GM10248 (cell line): Measurements from ENCODE around the gene MAML3.

Experiments used
- CTCF ChIA-PET: fragments of 300-600 bp; sonication (Branson Sonifier 250); formaldehyde crosslinking; extraction: SDS; loops from one replicate; lab custom pipeline; 2021; ENCODE audit warnings: antibody characterized with exemption; lab: Yijun Ruan, JAX
- POLR2A ChIA-PET: fragments of 350-650 bp; sonication (Branson Sonifier 250); formaldehyde crosslinking; extraction: SDS; loops from one replicate; lab custom pipeline; 2020; ENCODE audit warnings: antibody characterized with exemption; lab: Yijun Ruan, JAX
- DNase-seq: peaks from one replicate; pipeline ENCODE4 v3.0.0; 2012; ENCODE audit errors: extremely low spot score
- CTCF ChIP-seq: IDR thresholded peaks from 2 replicates; pipeline ENCODE4 v1.5.1; 2012; ENCODE audit warnings: mild to moderate bottlenecking, low read depth; ENCODE audit errors: extremely low read depth, missing control alignments, control extremely low read depth

Gene MAML3

DNA sequence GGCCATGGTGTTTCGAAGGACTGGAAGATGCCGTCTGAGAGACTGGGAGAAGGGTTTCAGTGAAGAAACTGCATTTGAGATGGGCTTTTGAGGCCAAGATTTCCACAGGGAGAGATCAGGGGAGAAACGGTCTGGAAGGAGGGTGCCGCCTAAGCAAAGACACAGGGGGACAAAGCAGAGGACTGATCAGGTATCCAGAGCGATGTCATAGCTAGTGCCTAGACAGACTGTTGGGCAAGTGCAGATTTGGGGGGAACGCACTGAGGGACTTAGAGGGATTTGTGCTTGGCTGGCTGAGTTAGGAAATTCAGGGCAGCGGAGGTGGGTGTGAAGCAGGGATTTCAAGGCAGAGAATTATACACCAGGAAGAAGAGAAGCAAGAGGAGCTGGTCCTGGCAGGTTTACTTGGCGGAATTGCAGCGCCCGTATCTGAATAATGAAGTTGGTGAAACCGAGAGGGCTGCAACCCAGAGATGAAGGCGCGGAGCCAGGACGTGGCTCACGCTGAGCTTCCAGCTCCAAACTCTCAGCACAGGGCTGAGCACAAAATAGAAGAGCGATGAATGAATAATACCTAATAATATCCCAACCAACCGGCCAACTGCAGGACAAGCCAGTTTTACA is 106.9 kb downstream of the MAML3 start:
- ChIA-PET POLR2A (no interaction called here), CTCF (no interaction called here)
- DNase-seq = no peak
- TF ChIP-seq CTCF = no peak

GRCh38 chr4:140046543-140046942 is 107.4 kb downstream of the MAML3 start:
- no peak for DNase-seq
- TF ChIP-seq CTCF = no peak
- CTCF ChIA-PET = no interaction called here
- POLR2A ChIA-PET = no interaction called here

DNA sequence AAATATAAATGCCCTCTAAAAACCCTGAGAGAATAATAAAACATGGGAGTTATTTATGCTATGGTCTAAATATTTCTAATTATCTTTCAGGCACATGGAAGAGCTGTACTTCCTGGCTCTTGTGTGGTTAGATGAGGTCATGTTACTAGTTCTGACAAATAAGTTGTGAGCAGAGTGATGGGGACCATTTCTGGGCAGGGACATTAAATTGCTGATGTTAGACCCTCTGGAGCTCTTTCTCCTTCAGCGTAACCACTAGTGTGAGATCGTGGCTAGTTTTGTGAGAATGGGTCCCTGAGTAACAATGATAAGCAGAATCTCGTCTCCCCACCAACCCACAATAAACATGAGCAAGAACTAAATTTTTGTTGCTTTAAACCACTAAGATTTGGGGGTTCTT is 108.0 kb downstream of the MAML3 start:
- POLR2A ChIA-PET = no interaction called here
- no peak for TF ChIP-seq CTCF
- DNase-seq = no peak
- CTCF ChIA-PET = interaction anchor here (1.0 kb wide), 1 partner anchor 14 kb away, joined by 3 read pairs; no protein-coding TSS in a partner anchor

- POLR2A ChIA-PET = no interaction called here
- CTCF ChIA-PET = no interaction called here
- DNase-seq = no peak
- TF ChIP-seq CTCF = no peak
Observed at GRCh38 chr4:140044337-140044902, 109.6 kb downstream of the MAML3 start.

DNA sequence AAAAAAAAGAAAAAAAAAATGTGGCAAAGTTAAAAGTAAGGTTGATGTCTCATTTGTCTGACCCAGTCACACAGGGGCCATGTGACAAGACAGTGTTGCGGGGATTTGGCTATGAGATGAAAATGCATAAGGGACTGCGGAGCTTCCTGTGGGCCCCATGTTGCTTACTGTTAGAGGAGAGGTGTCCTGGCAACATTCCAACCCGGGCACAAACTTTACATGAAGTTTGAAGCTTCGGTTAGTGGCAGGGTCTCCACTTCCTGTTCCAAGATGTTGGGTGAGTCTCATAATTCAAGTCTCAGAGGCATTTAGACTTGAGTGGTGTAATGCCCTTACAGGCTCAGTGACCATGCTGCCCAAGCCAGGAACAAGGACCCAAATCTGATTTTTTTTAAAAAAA is 111.3 kb downstream of the MAML3 start:
- no peak for TF ChIP-seq CTCF
- no peak for DNase-seq
- POLR2A ChIA-PET = interaction anchor here (0.5 kb wide), 1 partner anchor 334 kb away, joined by 3 read pairs; no protein-coding TSS in a partner anchor
- CTCF ChIA-PET = no interaction called here

GRCh38 chr4:140038031-140038533 is 115.9 kb downstream of the MAML3 start:
- ChIA-PET POLR2A (no interaction called here), CTCF (interaction anchor here (2.2 kb wide), 1 partner anchor 14 kb away, joined by 5 read pairs; no protein-coding TSS in a partner anchor)
- no peak for DNase-seq
- TF ChIP-seq CTCF = no peak
